SK-N-SH (cell line): Measurements from ENCODE around the gene SPON2. TPM values are rescaled to one million over a fixed set of nuclear protein-coding genes. Genes with fewer than 3 reads are reported as not detected.

Experiments
- CTCF ChIA-PET: fragments of 300-600, 350-600 bp; formaldehyde crosslinking; extraction: SDS; loops from one replicate; lab custom pipeline; 2021; lab: Yijun Ruan, JAX
- POLR2A ChIA-PET: fragments of 350-600 bp; sonication (Branson Sonifier 250); formaldehyde crosslinking; extraction: SDS; loops from one replicate; lab custom pipeline; 2020; ENCODE audit warnings: antibody characterized with exemption, inconsistent platforms; lab: Yijun Ruan, JAX
- DNase-seq: peaks from one replicate; pipeline ENCODE4 v3.0.0; 2012
- H2AFZ ChIP-seq: fragments of 200-600 bp; sonication (generic); 2 replicates; pipeline ENCODE4 v1.8.1; 2016; ENCODE audit warnings: antibody characterized with exemption, mild to moderate bottlenecking, low read depth
- H3F3A ChIP-seq: fragments of 200-600 bp; sonication (generic); replicated peaks from 2 replicates; pipeline ENCODE3; 2016; ENCODE audit warnings: antibody characterized with exemption, mild to moderate bottlenecking; ENCODE audit not compliant: insufficient read depth
- H3K27ac ChIP-seq, 2 experiments: fragments of 200-500 bp in 1 of 2; fragments of 200-600 bp in 1 of 2; sonication (Bioruptor generic) in 1 of 2; sonication (generic), shearing (Covaris generic) in 1 of 2; 2 replicates each; pipeline versions ENCODE4 v1.5.1 to v1.6.1; 2014 to 2016; ENCODE audit warnings: low read depth in 2 of 2, inconsistent platforms in 1 of 2, low read length in 1 of 2, mild to moderate bottlenecking in 1 of 2, mixed read lengths in 1 of 2
- H3K27me3 ChIP-seq: fragments of 200-600 bp; sonication (generic), shearing (Covaris generic); 2 replicates; pipeline ENCODE4 v1.6.1; 2016; ENCODE audit warnings: mixed run types; ENCODE audit not compliant: insufficient read depth
- H3K36me3 ChIP-seq, 2 experiments: fragments of 200-500 bp in 1 of 2; fragments of 200-600 bp in 1 of 2; sonication (Bioruptor generic) in 1 of 2; sonication (generic) in 1 of 2; replicated peaks in 1 of 2; 2 replicates each; pipeline versions ENCODE3 to v1.5.1; 2014 to 2016; ENCODE audit warnings: low read length in 1 of 2, mild to moderate bottlenecking in 1 of 2; ENCODE audit not compliant: insufficient read depth in 2 of 2, control insufficient read depth in 1 of 2
- H3K4me1 ChIP-seq, 2 experiments: fragments of 200-500 bp in 1 of 2; fragments of 200-600 bp in 1 of 2; sonication (Bioruptor generic) in 1 of 2; sonication (generic), shearing (Covaris generic) in 1 of 2; 2 replicates each; pipeline versions ENCODE4 v1.5.1 to v1.6.1; 2014 to 2016; ENCODE audit warnings: low read depth in 1 of 2, low read length in 1 of 2, mixed run types in 1 of 2; ENCODE audit not compliant: insufficient read depth in 2 of 2, control insufficient read depth in 1 of 2
- H3K4me2 ChIP-seq: fragments of 200-600 bp; sonication (generic), shearing (Covaris generic); 2 replicates; pipeline ENCODE4 v1.6.1; 2017; ENCODE audit warnings: mixed run types
- H3K4me3 ChIP-seq, 2 experiments: fragments of 200-500 bp in 1 of 2; fragments of 200-600 bp in 1 of 2; sonication (Bioruptor generic) in 1 of 2; sonication (generic), shearing (Covaris generic) in 1 of 2; 2 replicates each; pipeline versions ENCODE4 v1.5.1 to v1.8.1; 2014 to 2016; ENCODE audit warnings: low read depth in 2 of 2, inconsistent platforms in 1 of 2, low read length in 1 of 2, mild to moderate bottlenecking in 1 of 2, mixed read lengths in 1 of 2, moderate library complexity in 1 of 2
- H3K79me2 ChIP-seq: fragments of 200-600 bp; sonication (generic); 2 replicates; pipeline ENCODE4 v1.8.1; 2017; ENCODE audit warnings: mild to moderate bottlenecking; ENCODE audit not compliant: insufficient read depth
- H3K9ac ChIP-seq: fragments of 200-600 bp; sonication (generic); 2 replicates; pipeline ENCODE4 v1.6.1; 2017; ENCODE audit warnings: mixed run types
- H3K9me2 ChIP-seq: fragments of 200-600 bp; sonication (generic); 2 replicates; pipeline ENCODE4 v1.6.1; 2017; ENCODE audit warnings: mixed run types
- H3K9me3 ChIP-seq: fragments of 200-600 bp; sonication (generic); 2 replicates; pipeline ENCODE4 v1.6.1; 2017; ENCODE audit warnings: mixed run types, mild to moderate bottlenecking, moderate library complexity
- H4K20me1 ChIP-seq: fragments of 200-600 bp; sonication (generic); 2 replicates; pipeline ENCODE4 v1.6.1; 2017; ENCODE audit warnings: mild to moderate bottlenecking, mixed run types; ENCODE audit not compliant: insufficient read depth
- ELF1 ChIP-seq: IDR thresholded peaks from 2 replicates; pipeline ENCODE4 v1.4.0; 2012
- FOSL2 ChIP-seq: IDR thresholded peaks from 2 replicates; pipeline ENCODE4 v1.4.0; 2012; ENCODE audit warnings: low read depth, mild to moderate bottlenecking, moderate library complexity, borderline replicate concordance
- FOXM1 ChIP-seq: IDR thresholded peaks from 2 replicates; pipeline ENCODE4 v1.4.0; 2012; ENCODE audit warnings: low read depth, mild to moderate bottlenecking
- GABPA ChIP-seq: IDR thresholded peaks from 2 replicates; pipeline ENCODE4 v1.4.0; 2012; ENCODE audit warnings: low read depth, mild to moderate bottlenecking
- IRF3 ChIP-seq: fragments of 150-350 bp; IDR thresholded peaks from 2 replicates; pipeline ENCODE4 v1.6.1; 2016; ENCODE audit warnings: mild to moderate bottlenecking, low read depth, low read length
- JUND ChIP-seq: IDR thresholded peaks from 2 replicates; pipeline ENCODE4 v1.4.0; 2012
- MEF2A ChIP-seq: IDR thresholded peaks from 2 replicates; pipeline ENCODE4 v1.4.0; 2012; ENCODE audit warnings: low read depth, borderline replicate concordance
- NFIC ChIP-seq: IDR thresholded peaks from 2 replicates; pipeline ENCODE4 v1.4.0; 2012; ENCODE audit warnings: borderline replicate concordance
- NRF1 ChIP-seq: IDR thresholded peaks from 2 replicates; pipeline ENCODE4 v1.6.1; 2012; ENCODE audit warnings: low read depth, mild to moderate bottlenecking, low read length
- PBX3 ChIP-seq: IDR thresholded peaks from 2 replicates; pipeline ENCODE4; 2012
- POLR2AphosphoS5 ChIP-seq: IDR thresholded peaks from 2 replicates; pipeline ENCODE4 v1.6.1; 2012; ENCODE audit warnings: low read depth, low read length
- REST ChIP-seq: IDR thresholded peaks from 2 replicates; pipeline ENCODE4 v1.6.1; 2012; ENCODE audit warnings: mild to moderate bottlenecking, low read depth, low read length, moderate library complexity
- RXRA ChIP-seq: IDR thresholded peaks from 2 replicates; pipeline ENCODE4 v1.4.0; 2012; ENCODE audit warnings: low read depth, mild to moderate bottlenecking, borderline replicate concordance
- SIN3A ChIP-seq: IDR thresholded peaks from 2 replicates; pipeline ENCODE4 v1.6.1; 2012; ENCODE audit warnings: low read depth, mild to moderate bottlenecking, low read length, moderate library complexity, borderline replicate concordance
- SMC3 ChIP-seq: IDR thresholded peaks from 2 replicates; pipeline ENCODE4 v1.6.1; 2012; ENCODE audit warnings: low read depth, low read length, improper control_type of control experiment
- USF1 ChIP-seq: IDR thresholded peaks from 2 replicates; pipeline ENCODE4 v1.4.0; 2012; ENCODE audit warnings: low read depth, borderline replicate concordance
- USF2 ChIP-seq: fragments of 150-350 bp; IDR thresholded peaks from 2 replicates; pipeline ENCODE4 v1.6.1; 2017; ENCODE audit warnings: antibody characterized with exemption, low read length, low read depth, borderline replicate concordance
- YY1 ChIP-seq: IDR thresholded peaks from 2 replicates; pipeline ENCODE4 v1.4.0; 2012; ENCODE audit warnings: low read depth, mild to moderate bottlenecking
- WGBS: methylation state at CpG from one replicate; pipeline ENCODE4 v1.1.6; 2017; ENCODE audit warnings: low lambda C conversion rate; 5-methylcytosine and 5-hydroxymethylcytosine counted together
- polyA plus RNA-seq, 3 experiments: library from polyadenylated mRNA; depleted of rRNA; stranded (reverse); fragments of >200 nt; gene quantifications; 2 replicates each; pipeline ENCODE4 v1.2.3, GENCODE V29; 2012

Gene SPON2
- polyA plus RNA-seq, 1 of the 3 experiments (the other 2 are of a cell fraction), result 11.4 TPM

GRCh38 chr4:1215141-1216075 is 43.0 kb upstream of the SPON2 start:
- H3K4me1 ChIP-seq, result peaks cover 0 to 8% of the 10 kb centered on the region in 2 experiments; a peak in 1 of 4 replicates
- TF ChIP-seq SIN3A (no peak), ELF1 (no peak), NRF1 (no peak), JUND (no peak), YY1 (no peak), RXRA (no peak), MEF2A (no peak), FOXM1 (no peak), REST (no peak), GABPA (no peak), SMC3 (no peak), PBX3 (no peak), NFIC (no peak), FOSL2 (no peak), IRF3 (no peak), POLR2AphosphoS5 (no peak), USF2 (no peak), USF1 (no peak)
- no peak overlapping the region for H3K4me2 ChIP-seq
- no peaks in the 10 kb centered on the region for H3K9me2 ChIP-seq
- H3K79me2 ChIP-seq, result peaks cover 12% of the 10 kb centered on the region; the same call in 1 of the 2 replicates
- CTCF ChIA-PET, result interaction anchor here (0.6 to 1.5 kb wide), 2 partner anchors 49 to 202 kb away, joined by 3 to 5 read pairs; no protein-coding TSS in a partner anchor
- H2AFZ ChIP-seq, result no peak overlapping the region
- WGBS, result 99% methylated on average over 19 of the region's 31 CpGs
- H3K36me3 ChIP-seq, result peaks cover 11 to 77% of the 10 kb centered on the region in 2 experiments
- H3K27ac ChIP-seq, result no peak overlapping the region
- H4K20me1 ChIP-seq, result peaks cover 7% of the 10 kb centered on the region; the same call in 1 of the 2 replicates
- POLR2A ChIA-PET, result no interaction called here
- no peak for DNase-seq
- no peaks in the 10 kb centered on the region for H3K9me3 ChIP-seq
- no peak overlapping the region for H3K9ac ChIP-seq
- no peaks in the 10 kb centered on the region for H3F3A ChIP-seq
- no peaks in the 10 kb centered on the region for H3K27me3 ChIP-seq
- H3K4me3 ChIP-seq, result no peak overlapping the region
